Limb (tissue), 2 donors: ENCODE measurements around the gene MATN3.

ENCODE experiments used
- DNase-seq, 2 donors: peaks; one replicate each; pipeline ENCODE4 v3.0.0-alpha.2; 2016; ENCODE audit errors: extremely low spot score in 2 of 2

The MATN3 gene

DNA sequence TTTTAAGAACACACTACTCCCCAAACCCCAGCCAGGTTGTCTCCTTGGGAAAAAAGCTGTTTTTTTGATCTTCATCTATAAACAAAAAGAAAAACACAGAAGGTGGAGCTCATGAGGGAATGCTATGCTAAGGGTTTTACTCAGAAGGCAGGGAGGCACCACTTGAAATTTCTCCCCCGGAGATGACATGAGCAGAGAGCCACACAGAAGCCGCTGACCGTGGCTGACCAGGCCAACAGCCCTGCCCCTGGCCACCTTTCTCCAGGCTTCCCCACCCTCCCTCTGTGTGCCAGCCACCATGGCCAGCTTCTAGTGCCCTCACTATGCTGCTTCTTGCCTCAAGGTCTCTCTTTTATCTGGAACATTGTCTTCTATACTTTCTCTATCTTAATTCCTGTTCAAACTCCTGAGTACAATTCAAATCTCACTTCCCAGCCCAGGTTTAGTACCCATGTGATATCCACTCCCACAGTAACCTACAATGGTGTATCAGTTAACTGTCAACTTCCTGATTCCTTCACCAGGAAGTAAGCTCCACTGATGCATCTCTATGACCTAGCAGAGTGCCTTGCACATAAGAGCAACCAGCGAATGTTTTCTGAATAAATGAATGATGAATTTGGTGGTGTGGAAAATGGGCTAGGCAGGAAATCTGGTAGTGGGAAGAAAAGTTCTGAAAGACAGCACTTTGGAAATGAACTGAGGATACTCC is 23.6 kb upstream of the MATN3 start:
- DNase-seq = no peak

DNA sequence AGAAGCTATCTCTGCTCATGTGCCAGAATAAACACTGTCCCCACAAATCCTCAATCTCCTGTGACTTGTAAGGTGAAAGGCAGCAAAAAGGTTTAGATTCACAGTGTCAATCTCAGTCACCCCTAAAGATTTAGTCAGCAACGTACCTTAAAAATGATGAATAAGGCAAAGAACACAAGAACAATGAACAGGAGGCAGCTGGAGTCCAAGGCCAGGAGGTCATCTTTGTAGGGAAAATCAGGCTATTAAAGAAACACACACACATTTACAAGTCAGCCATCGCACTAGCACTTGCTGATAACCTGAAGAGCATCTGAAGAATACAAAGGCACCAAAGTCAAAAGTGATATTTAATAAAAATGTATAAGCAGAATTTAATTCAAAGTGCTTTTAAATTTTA is 22.4 kb upstream of the MATN3 start:
- DNase-seq = no peak

DNA sequence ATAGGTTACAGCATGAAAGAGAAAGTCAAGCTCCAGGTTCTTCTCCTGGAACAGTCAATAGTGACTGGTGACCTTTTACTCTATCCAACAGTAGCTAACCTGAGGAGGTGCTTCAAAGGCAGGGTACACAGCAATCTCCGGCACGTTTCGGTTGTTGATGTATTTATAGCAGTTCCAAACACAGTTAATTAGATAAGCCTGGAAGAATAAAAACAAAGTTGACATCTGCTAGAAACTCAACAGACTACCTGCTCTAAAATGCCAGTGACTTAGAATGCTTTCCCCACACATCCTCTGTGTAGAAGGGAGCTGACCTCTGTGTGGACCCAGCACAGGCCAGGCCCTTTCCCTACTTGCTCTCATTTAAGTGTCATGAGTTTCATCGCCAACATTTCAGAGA is 21.8 kb upstream of the MATN3 start:
- DNase-seq = no peak

DNA sequence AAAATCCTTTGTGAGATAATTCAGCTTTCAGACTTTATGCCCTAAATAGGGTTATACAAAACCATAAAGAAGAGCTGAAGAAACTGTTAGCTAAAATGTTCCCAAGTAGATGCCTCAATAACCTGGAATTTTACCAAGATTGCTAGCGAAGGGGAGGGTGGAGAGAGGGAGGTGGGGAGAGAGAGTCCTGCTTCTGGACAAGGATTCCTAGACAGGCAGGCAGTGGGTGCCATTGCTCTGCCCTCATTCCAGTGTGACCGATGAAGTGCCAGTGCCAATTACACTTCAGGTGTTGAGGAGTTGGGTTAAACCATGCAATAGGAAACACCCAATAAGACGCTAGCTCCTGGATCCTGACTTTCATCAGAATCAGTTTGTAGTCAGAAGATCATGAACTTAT is 20.9 kb upstream of the MATN3 start:
- DNase-seq = no peak

DNA sequence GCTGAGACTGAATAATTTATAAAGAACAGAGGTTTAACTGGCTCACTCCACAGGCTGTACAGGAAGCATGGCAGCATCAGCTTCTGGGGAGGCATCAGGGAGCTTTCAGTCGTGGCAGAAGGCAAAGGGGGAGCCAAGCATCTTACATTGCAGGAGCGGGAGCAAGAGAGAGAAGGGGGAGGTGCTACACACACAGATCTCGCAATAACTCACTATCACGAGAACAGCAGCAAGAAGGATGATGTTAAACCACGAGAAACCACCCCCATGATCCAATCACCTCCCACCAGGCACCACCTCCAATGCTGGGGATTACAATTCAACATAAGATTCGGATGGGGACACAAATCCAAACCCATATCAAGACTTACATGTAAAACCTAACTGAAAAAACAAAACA is 17.8 kb upstream of the MATN3 start:
- no peak for DNase-seq

DNA sequence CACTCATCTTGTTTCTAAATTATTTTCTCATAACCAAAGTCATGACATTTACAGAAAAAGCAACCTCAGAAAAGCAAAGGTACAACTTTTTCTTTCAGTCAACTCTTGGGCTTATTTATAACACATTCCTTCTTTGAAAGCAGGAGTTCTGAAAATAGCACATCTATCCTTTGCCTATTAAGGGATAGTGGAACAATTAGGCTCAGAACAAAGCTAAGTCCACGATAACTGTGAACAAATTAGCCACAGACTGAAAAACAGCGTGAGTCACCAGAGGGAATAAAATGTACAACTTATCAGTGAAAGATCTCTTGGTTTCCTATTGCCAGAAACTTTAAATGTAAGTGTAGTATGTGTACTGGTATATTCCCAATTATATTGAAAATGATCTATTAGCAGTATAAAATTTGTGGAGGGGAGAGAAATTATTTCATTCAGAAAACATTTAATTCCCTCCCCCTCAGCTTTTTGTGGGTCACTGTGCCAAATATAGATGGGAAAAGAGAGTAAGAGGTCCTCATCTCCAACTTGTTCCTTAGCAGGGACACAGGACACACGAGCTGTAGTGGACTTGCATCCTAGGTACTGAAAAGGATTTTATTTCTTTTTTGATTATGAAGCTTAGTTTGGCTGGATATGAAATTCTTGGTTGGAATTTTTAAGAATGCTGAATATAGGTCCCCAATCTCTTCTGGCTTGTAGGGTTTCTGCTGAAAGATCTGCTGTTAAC is 15.4 kb upstream of the MATN3 start:
- no peak for DNase-seq

DNA sequence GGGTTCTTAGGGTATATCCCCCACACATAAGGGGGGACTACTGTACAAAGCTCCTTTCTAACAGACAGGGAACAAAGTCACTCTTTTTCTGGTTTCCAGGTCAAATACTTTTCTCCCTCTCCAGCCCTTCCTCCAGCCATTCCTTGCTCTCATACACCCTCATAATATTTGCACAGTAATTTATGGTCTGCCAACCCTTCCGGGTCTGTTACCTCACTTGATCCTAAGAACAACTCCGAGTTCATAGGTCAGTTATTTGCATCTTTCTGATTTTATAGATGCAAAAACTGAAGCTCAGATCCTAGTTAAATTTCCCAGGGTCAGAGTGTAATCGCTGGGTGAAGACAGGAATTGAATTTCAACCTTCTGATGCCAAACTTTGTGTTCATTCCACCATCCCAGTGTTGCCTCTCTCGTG is 14.8 kb upstream of the MATN3 start:
- no peak for DNase-seq

DNA sequence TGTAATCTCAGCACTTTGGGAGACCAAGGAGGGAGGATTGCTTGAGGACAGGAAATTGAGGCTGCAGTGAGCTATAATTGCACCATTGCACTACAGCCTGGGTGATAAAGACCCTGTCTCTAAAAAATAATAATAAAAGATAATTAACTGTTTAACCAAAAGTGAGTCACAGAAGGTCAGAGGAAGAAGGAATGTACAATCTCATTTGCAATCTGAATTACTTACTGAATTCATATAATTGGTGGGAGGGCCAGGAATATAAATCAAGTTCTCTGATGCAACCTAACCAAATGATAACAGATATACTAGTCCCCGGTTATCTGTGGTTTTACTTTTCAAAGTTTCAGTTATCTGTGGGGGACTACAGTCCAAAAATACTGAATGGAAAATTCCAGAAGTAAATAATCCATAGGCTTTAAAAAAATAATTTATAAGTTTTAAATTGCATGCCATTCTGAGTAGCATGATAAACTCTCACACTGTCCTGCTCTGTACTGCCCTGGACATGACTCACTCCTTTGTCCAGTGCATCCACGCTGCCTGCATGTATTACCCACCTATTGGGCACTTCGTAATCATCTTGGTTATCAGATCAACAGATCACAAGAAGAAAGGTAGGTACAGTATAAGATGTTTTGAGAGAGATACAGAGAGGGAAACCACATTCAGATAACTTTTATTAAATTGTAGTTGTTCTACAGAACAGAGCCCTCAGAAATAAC is 12.8 kb upstream of the MATN3 start:
- no peak for DNase-seq

DNA sequence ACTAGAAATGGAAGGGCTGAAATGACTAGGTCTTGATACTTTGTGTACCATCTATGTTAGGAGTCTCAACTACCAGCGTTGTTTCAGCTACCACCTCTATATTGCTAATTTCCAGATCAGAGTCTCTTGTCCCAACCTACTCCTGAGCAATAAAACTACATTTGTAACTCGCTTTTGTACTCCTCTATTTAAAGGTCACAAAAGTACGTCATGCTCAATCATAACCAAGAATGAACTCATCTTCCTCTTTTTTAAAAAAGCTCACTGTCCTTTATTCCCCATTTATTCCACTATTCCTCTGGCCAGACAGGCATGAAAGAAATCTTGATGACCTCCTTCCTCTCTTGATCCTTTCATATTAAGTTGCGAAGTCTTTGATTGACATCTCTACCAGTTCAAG is 11.2 kb upstream of the MATN3 start:
- no peak for DNase-seq

DNA sequence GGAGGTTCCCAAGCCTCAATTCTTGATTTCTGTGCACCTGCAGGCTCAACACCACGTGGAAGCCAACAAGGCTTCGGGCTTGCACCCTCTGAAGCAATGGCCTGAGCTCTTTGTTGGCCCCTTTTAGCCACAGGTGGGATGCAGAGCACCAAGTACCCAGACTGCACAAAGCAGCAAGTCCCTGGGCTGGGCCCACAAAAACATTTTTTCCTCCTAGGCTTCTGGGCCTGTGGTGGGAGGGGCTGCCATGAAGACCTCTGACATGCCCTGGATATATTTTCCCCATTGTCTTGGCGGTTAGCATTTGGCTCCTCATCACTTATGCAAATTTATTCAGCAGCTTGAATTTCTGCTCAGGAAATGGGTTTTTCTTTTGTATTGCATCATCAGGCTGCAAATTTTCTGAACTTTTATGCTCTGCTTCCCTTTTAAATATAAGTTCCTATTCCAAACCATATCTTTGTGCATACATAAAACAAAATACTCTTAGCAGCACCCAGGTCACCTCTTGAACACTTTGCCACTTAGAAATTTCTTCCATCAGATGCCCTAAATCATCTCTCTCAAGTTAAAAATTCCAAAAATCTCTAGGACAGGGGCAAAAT is 9.0 kb upstream of the MATN3 start:
- no peak for DNase-seq

DNA sequence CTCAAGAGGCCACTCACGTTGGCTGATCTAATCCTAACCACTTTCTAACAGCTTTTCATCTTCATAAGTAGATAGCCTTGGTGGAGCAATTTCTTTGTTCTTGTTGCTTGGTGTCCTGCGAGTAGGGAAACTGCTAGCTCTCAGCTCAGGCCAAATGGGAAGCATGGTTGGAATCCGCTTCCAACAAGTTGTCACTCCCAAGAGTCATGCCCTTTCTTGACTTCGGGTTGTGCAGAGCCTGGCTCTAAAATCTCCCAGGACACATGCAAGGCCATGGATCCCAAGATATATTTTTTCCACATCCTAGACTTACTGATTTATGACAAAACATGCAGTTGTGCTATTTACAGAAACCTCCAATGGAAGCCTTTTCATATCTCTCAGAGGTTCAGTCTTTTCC is 7.3 kb upstream of the MATN3 start:
- no peak for DNase-seq

DNA sequence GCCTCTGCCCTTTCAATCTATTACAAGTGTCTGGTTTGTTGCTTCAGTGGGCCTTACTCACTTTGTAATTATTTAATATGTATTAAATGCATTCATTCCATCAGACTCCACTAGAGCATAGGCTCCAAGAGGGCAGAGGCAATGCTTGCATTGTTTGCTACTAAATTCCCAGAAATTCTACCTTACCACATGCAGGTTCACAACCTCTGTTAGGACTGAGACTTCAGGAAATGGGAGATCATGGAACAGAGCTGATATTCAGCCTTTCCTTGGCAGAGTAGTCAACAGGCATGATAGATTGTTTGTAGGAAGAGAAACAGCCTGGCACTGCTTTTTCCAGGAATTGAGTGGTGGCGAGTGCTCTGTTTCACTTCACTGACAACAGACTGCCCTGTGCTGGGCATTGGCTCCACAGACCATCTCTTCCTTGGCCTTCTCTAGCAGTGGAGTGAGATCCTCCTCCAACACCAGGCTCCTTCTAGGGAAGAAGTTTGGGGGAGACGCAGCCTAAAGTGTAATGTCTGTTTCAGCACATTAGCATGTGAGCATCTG is 6.2 kb upstream of the MATN3 start:
- no peak for DNase-seq

DNA sequence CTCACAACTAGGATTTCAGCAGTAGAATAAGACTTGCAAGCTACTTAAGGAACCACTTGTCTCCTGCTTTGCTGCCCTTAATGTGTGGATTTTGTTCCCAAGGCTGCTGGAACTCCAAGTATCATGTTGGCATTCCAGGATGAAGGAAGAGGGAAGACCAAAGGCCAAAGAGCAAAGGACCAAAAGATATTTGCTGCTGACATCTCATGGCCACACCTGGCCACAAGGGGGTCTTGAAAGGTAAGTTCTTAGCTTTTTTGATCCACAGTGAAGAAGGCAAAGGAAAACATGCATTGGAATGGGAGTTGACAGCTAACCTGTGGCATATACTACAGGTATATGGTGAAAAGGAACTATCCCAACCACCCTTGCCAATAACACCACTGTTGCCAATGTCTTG is 3.9 kb upstream of the MATN3 start:
- DNase-seq = no peak

DNA sequence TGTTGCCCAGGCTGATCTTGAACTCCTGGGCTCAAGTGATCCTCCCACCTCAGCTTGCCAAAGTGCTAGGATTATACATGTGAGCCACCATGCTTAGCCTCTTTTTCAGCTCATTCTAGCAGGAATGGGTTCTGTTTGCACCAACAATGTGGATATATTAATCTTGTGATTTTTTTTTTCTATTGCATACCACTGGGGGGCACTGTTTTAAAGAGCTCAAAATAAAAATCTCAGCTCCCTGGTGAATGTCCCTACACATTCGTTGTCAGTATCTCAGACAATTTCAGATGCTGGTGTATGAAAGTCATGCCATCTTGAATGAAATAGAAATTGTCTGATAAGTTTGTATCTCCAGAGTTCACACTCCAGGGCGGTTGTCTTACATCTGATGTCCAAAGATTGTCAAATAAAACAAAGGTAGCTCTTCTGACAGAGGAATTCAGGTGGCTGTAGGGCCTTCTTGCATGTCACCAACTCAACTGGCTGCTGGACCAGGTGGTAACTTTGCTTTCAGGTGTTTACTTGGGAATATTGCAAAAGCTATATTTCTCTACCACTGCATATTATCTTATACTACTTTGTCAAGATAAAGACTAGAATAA is 3.1 kb upstream of the MATN3 start:
- peak in 1 of 2 donors; percentile 59 for DNase-seq

DNA sequence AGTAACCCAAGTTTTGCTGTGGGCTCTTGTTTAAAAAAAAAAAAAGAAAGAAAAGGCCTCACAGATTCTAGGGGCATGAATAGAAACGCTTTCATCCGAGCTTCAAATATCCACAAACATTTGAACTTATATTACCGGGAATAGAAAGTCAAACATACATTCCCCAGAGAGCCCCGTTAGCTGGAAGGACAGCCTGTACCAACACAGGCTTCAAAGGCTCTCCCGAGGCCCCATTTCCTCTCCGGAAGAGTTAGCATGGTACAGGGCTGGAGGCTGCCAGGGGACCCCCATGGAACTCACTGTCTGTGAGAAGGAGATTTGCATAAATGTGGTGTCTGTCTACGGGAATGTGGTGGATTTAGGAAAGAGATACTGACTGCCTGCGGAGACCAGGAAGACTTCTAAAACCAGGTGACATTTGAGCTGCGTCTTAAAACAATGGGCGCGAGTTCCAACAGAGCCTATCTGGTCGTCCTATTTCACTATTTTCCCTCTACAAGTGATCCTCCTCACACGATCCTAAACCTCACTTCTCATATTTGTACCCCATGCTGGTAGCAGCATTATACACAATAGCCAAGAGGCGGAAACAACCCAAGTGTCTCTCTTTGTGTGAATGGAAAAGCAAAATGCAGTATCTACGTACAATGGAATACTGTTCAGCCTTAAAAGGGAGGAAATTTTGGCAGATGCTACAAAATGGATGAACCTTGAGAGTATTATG is 820 bp upstream of the MATN3 start:
- peak in 1 of 2 donors; percentile 48 for DNase-seq

DNA sequence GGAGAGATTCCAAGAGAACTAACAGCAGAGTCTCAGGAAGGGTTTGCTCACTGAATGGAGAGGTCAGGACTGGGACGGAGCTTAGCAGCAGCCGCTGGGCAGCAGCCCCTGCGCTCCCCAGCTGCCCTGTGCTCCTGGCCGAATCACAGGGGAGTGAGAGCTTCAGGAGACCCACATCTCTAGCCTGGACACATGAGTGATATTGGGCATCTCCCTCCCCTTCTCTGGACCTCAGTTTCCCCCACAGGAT is 511 bp downstream of the MATN3 start:
- DNase-seq = no peak

DNA sequence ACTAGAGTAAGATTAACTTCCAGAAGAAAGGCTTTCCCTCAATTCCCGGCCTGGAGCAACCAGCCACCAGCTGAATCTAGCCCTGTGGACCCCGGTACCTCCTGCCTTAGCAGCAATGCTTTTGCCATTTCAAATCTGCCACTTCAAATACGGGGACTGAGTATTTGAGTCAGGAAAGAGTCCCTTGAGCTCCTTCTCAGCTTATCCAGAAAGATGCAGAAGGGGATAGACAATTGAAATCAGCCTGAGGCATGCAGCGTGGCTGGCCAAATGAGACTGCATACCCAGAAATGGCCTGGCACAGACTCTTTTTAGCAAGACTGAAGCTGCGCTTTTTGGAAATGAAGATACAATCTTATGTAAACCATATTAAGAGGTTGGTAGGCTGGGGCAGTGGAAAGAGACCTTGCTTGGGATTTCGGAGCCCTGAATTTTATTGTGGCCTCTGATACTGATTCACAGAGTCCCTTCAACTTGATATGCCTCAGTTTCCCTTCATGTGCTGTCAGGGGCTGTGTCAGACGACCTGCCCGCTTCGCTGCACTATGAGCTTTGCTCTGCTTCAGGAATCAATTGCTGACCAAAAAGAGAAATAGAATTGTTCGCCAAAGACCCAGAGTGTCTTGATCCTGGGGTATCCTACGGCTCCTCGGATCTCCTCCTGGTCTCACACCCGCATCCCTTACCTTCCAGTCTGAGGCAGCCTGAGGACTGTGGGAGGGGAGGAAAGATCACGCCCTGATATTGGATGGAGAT is 1.0 kb downstream of the MATN3 start:
- DNase-seq = no peak

DNA sequence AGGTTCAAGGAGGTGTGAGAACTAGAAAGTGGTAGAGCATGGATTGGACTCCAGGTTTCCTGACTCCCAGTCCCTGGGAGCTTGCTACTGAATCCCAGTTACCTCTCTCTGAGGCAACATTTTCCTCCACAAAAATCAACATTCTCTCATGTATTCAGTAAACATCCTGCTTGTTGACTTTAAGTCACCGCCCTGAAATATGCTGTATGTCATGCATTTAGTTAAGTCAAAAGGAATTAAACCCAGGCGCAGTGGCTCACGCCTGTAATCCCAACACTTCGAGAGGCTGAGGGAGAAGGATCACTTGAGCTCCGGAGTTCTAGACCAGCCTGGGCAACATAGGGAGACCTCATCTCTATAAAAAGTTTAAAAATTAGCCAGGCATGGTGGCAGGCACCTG is 3.8 kb downstream of the MATN3 start:
- DNase-seq = no peak

DNA sequence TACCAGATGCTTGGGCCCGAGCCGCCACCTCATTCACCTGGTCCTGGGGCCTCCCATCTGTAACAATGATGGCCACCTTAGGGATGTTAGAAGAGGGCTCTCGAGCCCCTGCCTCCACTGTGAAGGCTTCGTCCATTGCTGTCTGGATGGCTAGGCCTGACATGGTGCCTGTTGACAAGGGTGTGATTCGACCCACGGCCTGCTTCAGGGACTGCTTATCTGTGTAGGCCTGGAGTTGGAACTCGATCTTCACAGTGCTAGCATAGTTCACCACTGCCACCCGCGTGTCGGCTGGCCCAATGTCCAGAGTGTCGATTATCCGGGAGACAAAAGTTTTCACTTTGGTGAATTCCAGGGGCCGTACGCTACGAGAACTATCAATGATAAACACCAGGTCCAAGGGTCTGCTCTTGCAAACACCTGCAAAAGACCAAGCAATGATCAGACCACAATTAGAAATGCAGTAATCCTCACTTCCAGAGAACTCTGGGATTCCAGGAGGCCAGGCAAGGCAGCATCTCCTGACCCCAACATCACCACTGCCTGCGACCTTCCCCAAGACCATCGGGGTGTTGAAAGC is 6.5 kb downstream of the MATN3 start:
- no peak for DNase-seq

DNA sequence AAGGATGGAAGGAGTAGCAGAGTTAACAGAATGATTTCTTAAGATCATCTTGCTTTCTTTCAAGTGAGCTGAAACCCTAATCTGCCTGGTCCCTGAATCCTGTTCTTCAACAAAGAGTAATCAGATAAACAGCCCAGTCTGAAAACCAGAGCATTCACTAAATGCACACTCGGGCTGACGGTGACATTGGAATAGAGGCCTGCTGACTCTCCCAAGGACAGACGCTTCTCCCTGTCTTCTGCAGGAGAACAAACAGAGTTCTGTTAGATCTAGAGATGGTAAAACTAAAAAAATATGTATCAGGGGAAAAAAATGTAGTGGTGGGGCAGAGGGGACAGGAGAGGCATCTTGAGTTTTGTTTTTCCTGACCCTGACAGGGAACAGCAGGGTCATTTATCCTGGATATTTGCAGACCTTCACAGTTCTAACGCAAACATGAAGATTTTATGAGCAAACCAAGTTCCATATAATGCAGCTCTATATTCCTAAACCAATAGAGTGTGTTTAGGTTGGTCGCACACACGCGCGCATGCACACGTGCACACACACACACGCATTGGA is 7.3 kb downstream of the MATN3 start:
- DNase-seq = no peak
